Cardiac ventricle fibroblast (primary cell): ENCODE measurements around the gene KMT2A. TPM values are rescaled to one million over a fixed set of nuclear protein-coding genes. Genes with fewer than 3 reads are reported as not detected.

Experiments
- total RNA-seq: library from RNA; depleted of rRNA; stranded (reverse); fragments of >200 nt; gene quantifications from 2 replicates; pipeline ENCODE4 v1.2.3, GENCODE V29; 2015

Gene KMT2A
- total RNA-seq, result 28.0 and 33.8 TPM in 2 replicates

DNA sequence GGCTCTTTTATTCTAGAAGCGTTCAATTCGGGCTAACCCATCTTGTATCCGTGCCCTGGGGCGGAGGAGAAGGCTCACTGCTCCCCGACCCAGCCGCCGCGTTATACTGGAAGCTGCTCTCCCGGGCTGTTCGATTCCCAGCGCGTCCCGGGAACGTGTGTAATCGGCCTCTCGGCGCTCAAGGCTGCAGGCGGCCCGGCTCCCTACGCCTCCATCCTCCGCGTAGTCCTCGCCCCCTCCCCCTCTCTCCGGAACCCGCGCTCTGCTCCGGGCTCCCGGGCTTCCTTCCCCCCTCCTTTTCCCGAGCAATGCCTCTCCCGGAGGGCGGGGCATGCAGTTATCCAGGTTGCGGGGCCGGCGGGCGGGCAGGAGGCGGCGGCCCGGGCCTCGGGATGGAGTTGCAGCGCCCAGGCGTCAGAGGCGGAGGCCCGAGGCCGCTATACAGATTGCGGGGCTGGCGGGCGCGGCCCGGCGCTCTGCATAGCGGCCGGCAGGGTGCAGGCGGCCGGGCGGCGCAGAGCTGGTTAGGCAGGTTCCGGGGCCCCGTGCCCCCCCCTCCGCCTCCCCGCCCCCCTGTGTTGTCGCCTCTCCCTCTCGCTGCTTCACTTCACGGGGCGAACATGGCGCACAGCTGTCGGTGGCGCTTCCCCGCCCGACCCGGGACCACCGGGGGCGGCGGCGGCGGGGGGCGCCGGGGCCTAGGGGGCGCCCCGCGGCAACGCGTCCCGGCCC, at the start of gene KMT2A:
Gene KMT2A (plus strand): TSS at position 600 of the 732 bp plus-strand sequence. CDS start 21 bp downstream, at position 621.

DNA sequence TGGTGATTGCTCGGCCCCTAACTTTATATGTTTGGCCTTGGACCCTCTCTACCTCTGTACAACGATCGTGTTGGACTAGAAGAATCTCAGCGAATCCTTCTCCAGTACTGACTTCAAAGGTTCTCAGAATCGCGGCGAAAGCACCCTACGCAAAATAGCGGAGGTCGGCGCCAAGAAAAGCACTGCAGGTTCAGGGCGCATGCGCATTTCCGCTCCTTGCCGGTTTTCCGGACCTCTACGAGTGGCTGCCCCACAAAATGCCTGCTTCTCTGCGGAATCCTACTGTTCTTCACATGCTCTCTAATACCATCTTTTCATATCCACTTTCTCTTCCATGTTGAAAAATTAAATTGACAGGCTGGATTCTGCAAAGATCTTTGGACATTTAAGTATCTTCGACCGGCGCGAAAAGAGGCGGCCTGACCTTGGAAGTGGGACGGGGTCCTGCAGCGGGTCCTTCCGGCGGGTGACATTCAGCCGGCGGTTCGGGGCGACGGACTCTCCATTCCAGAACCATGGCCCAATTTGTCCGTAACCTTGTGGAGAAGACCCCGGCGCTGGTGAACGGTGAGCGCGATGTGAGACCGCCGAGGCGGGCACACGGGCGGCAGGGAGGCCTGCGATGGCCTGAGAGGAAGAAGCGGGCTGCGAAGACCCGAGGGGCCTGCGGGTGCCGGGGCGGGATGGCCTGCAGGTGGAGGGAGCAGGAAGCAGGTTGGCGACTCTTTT, 35.0 kb upstream of the KMT2A start, which contains the start of gene ATP5MG:
Gene ATP5MG (plus strand): TSS at position 456 of the 729 bp plus-strand sequence. CDS start 60 bp downstream, at position 516.

DNA sequence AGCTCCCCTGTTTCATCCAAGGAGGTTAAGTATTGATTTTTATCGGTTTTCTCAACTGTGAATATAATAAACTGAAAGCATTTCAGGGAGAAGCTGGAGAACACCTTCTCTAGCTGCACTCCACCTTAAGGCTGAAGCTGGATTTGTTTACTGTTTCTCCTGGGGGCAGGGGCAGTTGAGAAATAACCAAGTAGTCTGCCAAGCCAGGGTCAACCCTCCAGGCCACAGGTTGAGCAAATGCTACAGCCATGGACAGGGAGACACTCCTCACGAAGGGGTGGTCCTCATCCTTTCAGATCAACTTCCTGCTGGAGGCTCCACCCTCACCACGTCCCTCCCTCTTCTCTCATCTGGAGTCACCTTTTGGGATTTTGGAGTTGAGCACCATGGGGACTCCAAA, 90.8 kb downstream of the KMT2A start, which contains the start of gene TTC36:
Gene TTC36 (plus strand): TSS at position 366 of the 400 bp plus-strand sequence. CDS start 21 bp downstream, at position 387.

DNA sequence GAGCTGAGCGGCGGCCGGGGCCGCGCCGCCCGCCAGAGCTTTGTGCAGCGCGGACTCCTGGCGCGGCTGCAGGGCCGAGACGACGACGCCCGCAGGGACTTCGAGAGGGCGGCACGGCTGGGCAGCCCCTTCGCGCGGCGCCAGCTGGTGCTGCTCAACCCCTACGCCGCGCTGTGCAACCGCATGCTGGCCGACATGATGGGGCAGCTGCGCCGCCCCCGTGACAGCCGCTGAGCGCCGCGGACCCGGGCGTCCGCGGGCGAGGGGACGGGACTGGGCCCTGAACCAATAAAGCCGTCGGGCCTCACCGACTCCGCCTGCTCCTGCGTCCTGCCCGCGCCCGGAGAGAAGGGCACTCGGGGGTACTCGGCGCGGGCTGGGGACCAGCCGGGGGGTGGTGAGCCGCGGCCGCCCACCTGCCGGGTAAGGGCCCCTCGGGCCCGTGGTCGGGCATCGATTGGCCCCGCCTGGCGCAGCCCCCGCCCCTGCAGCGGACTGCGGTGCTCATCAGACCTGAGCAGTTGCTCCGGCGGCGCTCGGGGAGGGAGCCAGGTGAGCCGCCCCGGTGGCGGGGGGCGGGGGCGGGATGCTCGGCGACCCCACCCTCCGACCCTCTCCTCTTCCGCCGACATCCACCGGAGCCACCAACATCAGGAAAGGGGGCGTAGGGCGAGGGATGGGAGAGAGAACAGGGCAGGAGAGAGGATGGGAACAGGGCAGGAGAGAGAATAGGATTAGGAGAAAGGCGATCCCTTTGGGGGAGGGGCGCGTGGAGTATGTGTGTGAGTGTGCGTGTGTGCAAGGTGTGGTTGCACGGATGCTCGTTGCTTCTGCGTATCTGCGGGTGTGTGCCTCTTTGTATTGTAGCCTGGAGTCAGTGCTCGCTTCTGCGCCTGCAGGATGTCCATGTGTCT, 94.6 kb downstream of the KMT2A start, which contains the start of gene TMEM25:
Gene TMEM25 (plus strand): TSS at position 510 of the 914 bp plus-strand sequence. CDS start 610 bp downstream, outside the sequence.

DNA sequence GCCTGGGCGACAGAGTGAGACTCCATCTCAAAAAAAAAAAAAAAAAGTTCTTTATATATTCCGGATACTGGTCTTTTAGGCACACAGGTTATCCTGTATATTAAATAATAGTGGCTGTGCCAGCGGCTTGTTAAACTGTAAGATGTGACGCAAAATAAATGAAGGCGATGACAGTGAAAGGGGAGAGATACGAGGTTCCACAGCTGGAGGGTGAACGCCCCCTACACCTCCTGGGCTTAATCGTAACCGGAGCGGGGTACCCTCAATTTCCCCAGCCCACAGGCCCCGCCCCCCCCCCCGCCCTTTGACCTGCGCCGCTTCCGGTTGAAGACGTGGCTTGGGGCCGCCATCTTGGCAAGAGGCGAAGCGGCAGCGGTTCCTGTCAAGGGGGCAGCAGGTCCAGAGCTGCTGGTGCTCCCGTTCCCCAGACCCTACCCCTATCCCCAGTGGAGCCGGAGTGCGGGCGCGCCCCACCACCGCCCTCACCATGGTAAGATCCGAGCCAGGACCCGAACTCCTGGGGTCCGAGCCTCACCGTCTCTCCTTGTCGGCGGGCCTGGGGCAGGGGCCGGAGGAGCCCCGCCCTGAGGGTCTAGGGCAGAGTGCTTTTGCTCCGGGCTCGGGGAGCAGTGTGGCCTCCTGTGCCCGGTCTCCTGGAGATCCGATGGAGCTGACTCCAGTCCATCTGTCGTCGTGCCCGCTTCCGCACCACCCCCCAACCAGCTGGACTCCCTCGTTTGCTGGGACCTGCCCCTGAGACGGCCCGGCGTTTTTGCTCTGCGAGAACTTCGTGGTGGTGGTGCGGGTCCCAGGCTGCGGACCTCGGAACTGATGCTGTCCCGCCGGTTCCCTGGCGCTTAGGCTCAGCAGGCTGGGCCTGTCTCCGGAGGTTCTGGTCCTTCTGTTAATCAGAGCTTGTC, 136.0 kb downstream of the KMT2A start, which contains the start of gene ARCN1:
Gene ARCN1 (plus strand): TSS at position 349 of the 920 bp plus-strand sequence. CDS start 139 bp downstream, at position 488.

Other genes starting within 250 kb of the KMT2A start
- not detected in 2 replicates for gene JAML, start 211.5 kb upstream of the KMT2A start, total RNA-seq
- 0.05 and 0.06 TPM in 2 replicates for gene MPZL3, start 184.1 kb upstream of the KMT2A start, total RNA-seq
- gene MPZL2, start 172.2 kb upstream of the KMT2A start, total RNA-seq, result 0.44 and 0.68 TPM in 2 replicates
- gene CD3E, start 131.8 kb upstream of the KMT2A start, total RNA-seq, result not detected in 2 replicates
- gene CD3D, start 93.8 kb upstream of the KMT2A start, total RNA-seq, result not detected in 2 replicates
- not detected in 2 replicates for gene CD3G, start 92.1 kb upstream of the KMT2A start, total RNA-seq
- gene UBE4A, start 76.9 kb upstream of the KMT2A start, total RNA-seq, result 30.8 and 32.3 TPM in 2 replicates
- gene ATP5MG, start 34.9 kb upstream of the KMT2A start, total RNA-seq, result 27.5 and 29.8 TPM in 2 replicates
- 0.20 TPM in 1 of 2 replicates, not detected in the other for gene TTC36, start 91.0 kb downstream of the KMT2A start, total RNA-seq
- gene TMEM25, start 94.7 kb downstream of the KMT2A start, total RNA-seq, result 6.0 and 15.4 TPM in 2 replicates
- 17.4 and 23.0 TPM in 2 replicates for gene IFT46, start 129.4 kb downstream of the KMT2A start, total RNA-seq
- gene ARCN1, start 135.9 kb downstream of the KMT2A start, total RNA-seq, result 115 and 140 TPM in 2 replicates
- 108 and 144 TPM in 2 replicates for gene PHLDB1, start 171.1 kb downstream of the KMT2A start, total RNA-seq
- not detected in 2 replicates for gene TREH, start 243.2 kb downstream of the KMT2A start, total RNA-seq